ENCODE data around the gene MYH14. TPM values are rescaled to one million over a fixed set of nuclear protein-coding genes. Genes with fewer than 3 reads are reported as not detected.

The MYH14 gene
- not detected for total RNA-seq

GRCh38 chr19:50203281-50204080 lies at the start of gene MYH14:
MYH14 (plus strand) TSS chr19:50203622; CDS start chr19:50210366, 6,744 bp downstream.
- Histone ChIP-seq H3K27me3 (ENCODE audit: insufficient read depth, low read length) (peaks cover 40% of the 10 kb centered on the region), H3K4me3 (ENCODE audit: low read length) (no peak within 1 kb of the TSS), H3K4me1 (ENCODE audit: insufficient read depth, low read length) (no peaks in the 10 kb centered on the region), H3K9me3 (ENCODE audit: low read depth, low read length) (no peaks in the 10 kb centered on the region)

- Histone ChIP-seq H3K4me1 (ENCODE audit: insufficient read depth, low read length) (no peaks in the 10 kb centered on the region), H3K4me3 (ENCODE audit: low read length) (no peak overlapping the region), H3K9me3 (ENCODE audit: low read depth, low read length) (no peaks in the 10 kb centered on the region), H3K27me3 (ENCODE audit: insufficient read depth, low read length) (no peaks in the 10 kb centered on the region)
Measured at GRCh38 chr19:50154529-50154928, 48.9 kb upstream of the MYH14 start.

- Histone ChIP-seq H3K4me3 (ENCODE audit: low read length) (no peak overlapping the region), H3K27me3 (ENCODE audit: insufficient read depth, low read length) (no peaks in the 10 kb centered on the region), H3K9me3 (ENCODE audit: low read depth, low read length) (no peaks in the 10 kb centered on the region), H3K4me1 (ENCODE audit: insufficient read depth, low read length) (no peaks in the 10 kb centered on the region)
Measured at GRCh38 chr19:50155520-50156109, 47.8 kb upstream of the MYH14 start.

- H3K9me3 ChIP-seq (ENCODE audit: low read depth, low read length) = no peaks in the 10 kb centered on the region
- no peaks in the 10 kb centered on the region for H3K4me1 ChIP-seq (ENCODE audit: insufficient read depth, low read length)
- no peak overlapping the region for H3K4me3 ChIP-seq (ENCODE audit: low read length)
- no peaks in the 10 kb centered on the region for H3K27me3 ChIP-seq (ENCODE audit: insufficient read depth, low read length)
Measured at GRCh38 chr19:50158577-50158976, 44.8 kb upstream of the MYH14 start.

- Histone ChIP-seq H3K4me3 (ENCODE audit: low read length) (no peak overlapping the region), H3K4me1 (ENCODE audit: insufficient read depth, low read length) (no peaks in the 10 kb centered on the region), H3K27me3 (ENCODE audit: insufficient read depth, low read length) (no peaks in the 10 kb centered on the region), H3K9me3 (ENCODE audit: low read depth, low read length) (no peaks in the 10 kb centered on the region)
Measured at GRCh38 chr19:50159078-50159477, 44.3 kb upstream of the MYH14 start.

GRCh38 chr19:50162988-50163387 lies 40.4 kb upstream of the MYH14 start, which contains the start of gene IZUMO2:
IZUMO2 (minus strand) TSS chr19:50163281; CDS start chr19:50163194, 87 bp downstream.
- no peaks in the 10 kb centered on the region for H3K9me3 ChIP-seq (ENCODE audit: low read depth, low read length)
- H3K4me3 ChIP-seq (ENCODE audit: low read length) = no peak within 1 kb of the TSS
- H3K27me3 ChIP-seq (ENCODE audit: insufficient read depth, low read length) = peaks cover 3% of the 10 kb centered on the region
- H3K4me1 ChIP-seq (ENCODE audit: insufficient read depth, low read length) = no peaks in the 10 kb centered on the region

- no peak overlapping the region for H3K4me3 ChIP-seq (ENCODE audit: low read length)
- no peaks in the 10 kb centered on the region for H3K4me1 ChIP-seq (ENCODE audit: insufficient read depth, low read length)
- peaks cover 3% of the 10 kb centered on the region for H3K27me3 ChIP-seq (ENCODE audit: insufficient read depth, low read length)
- no peaks in the 10 kb centered on the region for H3K9me3 ChIP-seq (ENCODE audit: low read depth, low read length)
Measured at GRCh38 chr19:50167314-50167721, 36.1 kb upstream of the MYH14 start.

GRCh38 chr19:50171752-50172151 lies 31.7 kb upstream of the MYH14 start:
- no peaks in the 10 kb centered on the region for H3K27me3 ChIP-seq (ENCODE audit: insufficient read depth, low read length)
- no peaks in the 10 kb centered on the region for H3K4me1 ChIP-seq (ENCODE audit: insufficient read depth, low read length)
- no peak overlapping the region for H3K4me3 ChIP-seq (ENCODE audit: low read length)
- no peaks in the 10 kb centered on the region for H3K9me3 ChIP-seq (ENCODE audit: low read depth, low read length)

GRCh38 chr19:50172726-50173125 lies 30.7 kb upstream of the MYH14 start:
- H3K9me3 ChIP-seq (ENCODE audit: low read depth, low read length) = no peaks in the 10 kb centered on the region

GRCh38 chr19:50173127-50173526 lies 30.3 kb upstream of the MYH14 start:
- H3K4me1 ChIP-seq (ENCODE audit: insufficient read depth, low read length) = no peaks in the 10 kb centered on the region
- no peaks in the 10 kb centered on the region for H3K27me3 ChIP-seq (ENCODE audit: insufficient read depth, low read length)
- H3K4me3 ChIP-seq (ENCODE audit: low read length) = no peak overlapping the region
- H3K9me3 ChIP-seq (ENCODE audit: low read depth, low read length) = no peaks in the 10 kb centered on the region

More at GRCh38 chr19:50172726-50173125, 30.7 kb upstream of the MYH14 start:
- Histone ChIP-seq H3K4me1 (ENCODE audit: insufficient read depth, low read length) (no peaks in the 10 kb centered on the region), H3K4me3 (ENCODE audit: low read length) (no peak overlapping the region), H3K27me3 (ENCODE audit: insufficient read depth, low read length) (no peaks in the 10 kb centered on the region)

- Histone ChIP-seq H3K4me3 (ENCODE audit: low read length) (no peak overlapping the region), H3K9me3 (ENCODE audit: low read depth, low read length) (no peaks in the 10 kb centered on the region), H3K4me1 (ENCODE audit: insufficient read depth, low read length) (no peaks in the 10 kb centered on the region), H3K27me3 (ENCODE audit: insufficient read depth, low read length) (no peaks in the 10 kb centered on the region)
Measured at GRCh38 chr19:50174100-50174793, 29.2 kb upstream of the MYH14 start.

GRCh38 chr19:50175924-50176323 lies 27.5 kb upstream of the MYH14 start:
- Histone ChIP-seq H3K27me3 (ENCODE audit: insufficient read depth, low read length) (no peaks in the 10 kb centered on the region), H3K4me1 (ENCODE audit: insufficient read depth, low read length) (no peaks in the 10 kb centered on the region), H3K9me3 (ENCODE audit: low read depth, low read length) (no peaks in the 10 kb centered on the region), H3K4me3 (ENCODE audit: low read length) (no peak overlapping the region)

GRCh38 chr19:50176775-50177174 lies 26.6 kb upstream of the MYH14 start:
- H3K27me3 ChIP-seq (ENCODE audit: insufficient read depth, low read length) = no peaks in the 10 kb centered on the region
- H3K4me3 ChIP-seq (ENCODE audit: low read length) = no peak overlapping the region
- no peaks in the 10 kb centered on the region for H3K9me3 ChIP-seq (ENCODE audit: low read depth, low read length)
- no peaks in the 10 kb centered on the region for H3K4me1 ChIP-seq (ENCODE audit: insufficient read depth, low read length)

- H3K27me3 ChIP-seq (ENCODE audit: insufficient read depth, low read length) = no peaks in the 10 kb centered on the region
Measured at GRCh38 chr19:50178320-50178719, 25.1 kb upstream of the MYH14 start.

GRCh38 chr19:50178859-50179537 lies 24.4 kb upstream of the MYH14 start:
- Histone ChIP-seq H3K27me3 (ENCODE audit: insufficient read depth, low read length) (no peaks in the 10 kb centered on the region), H3K4me1 (ENCODE audit: insufficient read depth, low read length) (no peaks in the 10 kb centered on the region), H3K4me3 (ENCODE audit: low read length) (no peak overlapping the region), H3K9me3 (ENCODE audit: low read depth, low read length) (no peaks in the 10 kb centered on the region)

More at GRCh38 chr19:50178320-50178719, 25.1 kb upstream of the MYH14 start:
- Histone ChIP-seq H3K4me1 (ENCODE audit: insufficient read depth, low read length) (no peaks in the 10 kb centered on the region), H3K9me3 (ENCODE audit: low read depth, low read length) (no peaks in the 10 kb centered on the region), H3K4me3 (ENCODE audit: low read length) (no peak overlapping the region)
